ENCODE data around the gene FAM171A1.
"Not testable (repeated sequence)": the region's sequence is repeated elsewhere in the genome, so short reads cannot be mapped to it uniquely, and the experiment has no call there.

FAM171A1 gene

GRCh38 chr10:15344256-15344875, 26.7 kb downstream of the FAM171A1 start:
- DNase-seq (ENCODE audit: low read depth) = no peak

GRCh38 chr10:15342970-15343369, 28.1 kb downstream of the FAM171A1 start:
- DNase-seq (ENCODE audit: low read depth) = no peak

- DNase-seq (ENCODE audit: low read depth) = no peak
Observed at GRCh38 chr10:15341502-15342128, 29.5 kb downstream of the FAM171A1 start.

DNA sequence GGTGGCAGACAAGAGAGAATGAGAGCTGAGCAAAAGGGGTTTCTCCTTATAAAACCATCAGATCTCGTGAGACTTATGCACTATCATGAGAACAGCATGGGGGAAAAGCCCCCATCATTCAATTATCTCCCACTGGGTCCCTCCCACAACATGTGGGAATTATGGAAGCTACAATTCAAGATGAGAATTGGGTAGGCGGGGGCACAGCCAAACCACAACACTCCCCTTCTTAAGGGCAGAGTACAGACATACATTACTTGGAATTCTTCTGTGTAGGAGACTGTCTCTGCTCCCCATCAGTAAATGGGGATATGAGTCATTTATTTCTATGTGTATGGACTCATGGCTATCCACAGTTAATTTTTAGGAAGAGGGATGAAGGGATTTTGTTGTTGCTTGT, 31.2 kb downstream of the FAM171A1 start:
- DNase-seq (ENCODE audit: low read depth) = no peak

- DNase-seq (ENCODE audit: low read depth) = not testable (repeated sequence)
Observed at GRCh38 chr10:15337441-15337923, 33.6 kb downstream of the FAM171A1 start.

- no peak for DNase-seq (ENCODE audit: low read depth)
Observed at GRCh38 chr10:15336211-15336610, 34.9 kb downstream of the FAM171A1 start.

DNA sequence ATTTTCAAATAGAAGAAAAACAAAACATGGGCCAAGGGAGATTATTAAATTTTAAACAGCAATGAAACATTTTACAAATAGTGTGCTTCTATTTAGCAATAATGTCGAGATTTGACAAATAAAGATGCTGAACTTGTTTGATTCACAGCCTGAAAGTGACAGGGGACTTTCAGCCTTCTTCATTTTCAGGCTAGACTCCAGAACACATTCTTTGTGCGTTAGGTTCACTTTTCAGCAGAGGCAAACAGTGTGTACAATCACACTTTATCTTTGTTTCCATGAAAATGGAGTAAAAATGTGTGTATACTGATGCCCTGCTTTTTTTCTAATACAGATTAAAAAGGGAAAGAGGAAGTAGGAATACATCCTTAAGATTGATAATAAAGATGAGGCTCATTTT, 35.6 kb downstream of the FAM171A1 start:
- no peak for DNase-seq (ENCODE audit: low read depth)

DNA sequence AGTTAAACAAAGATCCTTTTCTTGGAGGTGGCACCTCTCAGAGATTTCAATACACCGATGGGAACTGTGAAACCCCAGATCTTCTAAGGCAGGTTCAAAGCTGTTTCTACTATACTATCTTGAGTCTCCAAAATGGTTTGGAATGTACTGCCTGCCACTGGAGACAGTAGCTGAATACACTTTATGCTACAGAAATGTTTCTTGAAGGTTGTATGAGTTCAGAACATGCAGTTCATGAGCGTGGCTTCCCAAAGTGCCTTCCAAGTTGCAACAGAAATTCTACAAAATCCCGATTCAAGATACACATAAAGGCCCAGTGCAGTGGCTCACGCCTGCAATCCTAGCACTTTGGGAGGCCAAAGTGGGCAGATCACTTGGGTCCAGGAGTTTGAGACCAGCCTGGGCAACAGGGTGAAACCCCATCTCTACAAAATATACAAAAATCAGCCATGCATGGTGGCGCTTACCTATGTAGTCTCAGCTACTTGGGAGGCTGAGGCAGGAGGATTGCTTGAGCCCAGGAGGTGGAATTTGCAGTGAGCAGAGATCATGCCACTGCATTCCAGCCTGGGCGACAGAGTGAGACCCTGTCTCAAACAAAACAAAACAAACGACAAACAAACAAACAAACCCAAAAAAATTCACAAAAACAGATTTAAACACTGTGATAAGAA, 36.3 kb downstream of the FAM171A1 start:
- no peak for DNase-seq (ENCODE audit: low read depth)

- DNase-seq (ENCODE audit: low read depth) = no peak
Observed at GRCh38 chr10:15333909-15334649, 37.0 kb downstream of the FAM171A1 start.

GRCh38 chr10:15333181-15333580, 37.9 kb downstream of the FAM171A1 start:
- not testable (repeated sequence) for DNase-seq (ENCODE audit: low read depth)

- DNase-seq (ENCODE audit: low read depth) = no peak
Observed at GRCh38 chr10:15331461-15331860, 39.6 kb downstream of the FAM171A1 start.

DNA sequence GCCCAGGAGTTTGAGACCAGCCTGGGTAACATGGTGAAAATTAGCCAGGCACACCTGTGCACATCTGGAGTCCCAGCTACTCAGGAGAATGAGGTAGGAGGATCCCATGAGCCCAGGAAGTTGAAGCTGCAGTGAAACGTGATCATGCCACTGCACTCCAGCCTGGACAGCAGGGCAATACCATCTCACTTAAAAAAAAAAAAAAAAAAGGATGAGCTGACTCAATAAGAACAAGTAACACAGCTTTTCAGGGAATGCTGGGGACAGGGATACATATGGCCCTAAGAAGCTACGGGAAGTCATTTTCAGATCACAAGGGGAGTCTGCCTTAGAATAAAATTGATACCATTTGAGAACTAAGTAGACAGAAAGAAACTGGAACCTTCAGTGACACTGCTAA, 41.7 kb downstream of the FAM171A1 start:
- no peak for DNase-seq (ENCODE audit: low read depth)

GRCh38 chr10:15325944-15326284, 45.2 kb downstream of the FAM171A1 start:
- DNase-seq (ENCODE audit: low read depth) = no peak

DNA sequence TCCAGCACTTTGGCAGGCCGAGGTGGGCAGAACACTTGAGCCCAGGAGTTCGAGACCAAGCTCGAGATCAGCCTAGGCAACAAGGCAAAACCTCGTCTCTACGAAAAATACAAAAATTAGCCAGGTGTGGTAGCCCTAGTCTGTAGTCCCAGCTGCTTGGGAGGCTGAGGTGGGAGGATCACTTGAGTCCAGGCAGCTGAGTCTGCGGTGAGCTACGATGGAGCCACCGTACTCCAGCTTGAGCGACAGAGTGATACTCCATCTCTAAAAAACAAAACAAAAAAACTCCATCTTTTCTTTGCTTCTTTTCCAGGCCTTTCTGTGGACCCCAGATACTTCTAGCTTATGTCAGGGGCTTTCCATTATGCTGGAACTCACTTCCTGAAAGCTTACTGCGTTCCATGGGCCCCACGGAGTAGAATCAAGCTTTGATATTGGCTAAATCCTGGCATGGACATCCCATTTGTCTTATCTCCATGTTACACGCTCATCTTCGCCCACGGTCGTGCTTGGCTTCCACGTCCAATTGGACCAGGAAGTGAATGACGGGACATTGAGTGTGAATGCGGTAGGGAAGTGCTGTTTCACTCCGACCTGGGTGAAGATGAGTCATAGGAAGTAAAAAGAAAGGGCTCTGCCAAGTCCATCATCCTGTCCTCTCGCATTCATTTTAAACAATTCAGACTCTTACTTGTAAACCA, 45.7 kb downstream of the FAM171A1 start:
- no peak for DNase-seq (ENCODE audit: low read depth)

- DNase-seq (ENCODE audit: low read depth) = no peak
Observed at GRCh38 chr10:15324611-15325010, 46.5 kb downstream of the FAM171A1 start.

- DNase-seq (ENCODE audit: low read depth) = no peak
Observed at GRCh38 chr10:15324113-15324512, 47.0 kb downstream of the FAM171A1 start.

DNA sequence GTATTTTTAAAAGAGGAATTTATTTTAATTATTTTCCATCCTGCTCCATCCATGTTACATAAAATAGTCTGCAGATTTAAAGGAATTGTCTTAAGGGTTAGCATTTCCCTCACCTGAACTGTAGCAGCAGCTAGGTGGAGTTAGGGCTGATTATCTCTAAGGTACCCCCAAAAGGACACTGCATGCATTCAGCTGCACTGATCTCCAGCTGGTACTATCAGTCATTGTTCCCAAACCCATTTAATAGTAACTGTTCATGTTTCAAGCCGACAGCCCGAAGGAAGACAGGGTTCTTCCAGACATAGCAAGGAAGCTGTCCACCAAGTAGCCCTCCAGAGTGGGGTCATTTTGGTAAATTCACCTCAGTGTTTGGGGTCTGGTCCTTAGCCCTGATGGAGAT, 48.7 kb downstream of the FAM171A1 start:
- no peak for DNase-seq (ENCODE audit: low read depth)

DNA sequence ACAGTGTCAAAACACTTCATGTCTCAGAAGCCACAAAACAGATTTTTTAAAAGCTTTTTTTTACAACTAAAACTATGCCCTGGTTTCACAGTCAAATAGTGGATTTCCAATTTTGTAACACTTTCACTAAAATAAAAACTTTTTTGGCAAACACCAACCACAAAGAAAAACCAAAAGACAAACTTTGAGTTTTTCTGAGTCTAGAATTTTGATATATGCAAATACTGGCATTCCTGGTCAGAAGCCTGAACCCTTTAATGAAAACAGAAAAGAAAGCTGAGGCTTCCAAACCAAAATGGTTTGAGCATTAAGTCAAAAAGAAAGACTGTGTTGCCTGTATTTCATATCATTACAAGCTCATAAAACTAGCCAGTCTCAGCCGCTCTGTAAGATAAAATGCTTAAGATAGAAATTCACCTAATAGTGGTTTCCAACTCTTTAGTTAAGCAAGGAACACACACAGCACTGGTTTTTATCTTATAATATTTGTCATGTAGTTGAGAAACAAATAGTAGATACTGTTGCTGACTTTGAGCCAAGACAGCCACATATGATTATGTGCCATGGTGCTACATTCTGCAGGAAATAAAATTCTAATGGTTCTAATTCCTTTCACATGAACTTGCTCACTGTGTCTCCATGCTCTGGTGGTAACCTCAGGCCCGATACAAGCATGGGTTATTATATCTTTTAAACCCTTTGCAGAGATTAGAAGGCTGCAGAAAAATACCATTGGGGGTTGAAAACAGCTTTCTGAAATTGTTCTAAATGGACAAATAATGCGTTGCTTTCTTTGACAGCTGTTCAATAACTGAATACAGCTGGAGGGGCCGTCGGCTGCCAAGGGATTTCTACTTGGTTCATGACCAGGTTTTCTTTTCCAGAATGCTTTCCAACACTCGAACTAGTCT, 49.4 kb downstream of the FAM171A1 start:
- DNase-seq (ENCODE audit: low read depth) = no peak

DNA sequence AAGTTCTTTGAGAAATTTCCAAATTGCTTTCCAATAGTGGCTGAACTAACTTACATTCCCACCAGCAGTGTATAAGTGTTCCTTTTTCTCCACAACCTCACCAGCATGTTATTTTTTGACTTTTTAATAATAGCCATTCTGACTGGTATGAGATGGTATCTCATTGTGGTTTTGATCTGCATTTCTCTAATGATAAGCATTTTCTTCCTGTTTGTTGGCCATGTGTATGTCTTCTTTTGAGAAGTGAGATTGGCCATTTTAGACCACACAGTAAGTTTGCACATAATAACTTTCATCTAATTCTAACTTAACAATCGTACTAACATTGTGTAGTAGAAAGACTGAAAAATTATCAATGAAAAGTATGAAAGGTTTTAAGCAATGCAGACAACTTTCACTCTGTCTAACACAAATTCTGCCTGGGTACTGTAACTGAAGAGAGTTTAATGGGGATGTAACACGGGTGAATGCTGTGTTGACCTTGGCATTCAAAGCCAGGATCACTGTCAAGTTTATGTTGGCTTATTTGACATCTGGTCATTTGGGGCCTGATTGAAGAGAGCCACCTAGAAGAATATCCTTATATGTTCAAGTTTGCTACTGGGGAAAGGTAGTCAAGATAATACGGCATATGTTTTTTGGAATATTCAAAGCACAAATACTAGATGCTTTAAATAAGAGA, 50.4 kb downstream of the FAM171A1 start:
- DNase-seq (ENCODE audit: low read depth) = no peak

DNA sequence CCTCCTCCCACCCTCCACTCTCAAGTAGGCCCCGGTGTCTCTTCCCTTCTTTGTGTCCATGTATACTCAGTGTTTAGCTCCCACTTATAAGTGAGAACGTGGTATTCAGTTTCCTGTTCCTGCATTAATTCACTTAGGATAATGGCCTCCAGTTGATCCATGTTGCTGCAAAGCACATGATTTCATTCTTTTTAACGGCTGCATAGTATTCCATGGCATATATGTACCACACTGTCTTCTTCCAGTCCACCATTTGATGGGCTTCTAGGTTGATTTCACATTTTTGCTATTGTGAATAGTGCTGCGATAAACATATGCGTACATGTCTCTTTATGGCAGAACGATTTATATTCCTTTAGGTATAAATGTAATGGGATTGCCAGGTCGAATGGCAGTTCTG, 51.0 kb downstream of the FAM171A1 start:
- DNase-seq (ENCODE audit: low read depth) = no peak
